SK-N-SH treated with all-trans-retinoic acid at 6 μM for 48 hours (cell line): ENCODE measurements around the gene MMEL1.

Experiments
- CREB5 ChIP-seq: fragments of 250-450 bp; sonication (Bioruptor Pico); IDR thresholded peaks from 2 replicates; pipeline ENCODE4 v1.5.1; 2020; ENCODE audit warnings: low read depth, mild to moderate bottlenecking, moderate library complexity
- ESRRG ChIP-seq: fragments of 250-450 bp; sonication (Bioruptor Pico); IDR thresholded peaks from 2 replicates; pipeline ENCODE4 v1.6.1; 2021; ENCODE audit warnings: mild to moderate bottlenecking
- ISL1 ChIP-seq: fragments of 250-450 bp; sonication (Bioruptor Pico); IDR thresholded peaks from 2 replicates; pipeline ENCODE4 v2.1.2; 2022; ENCODE audit warnings: mild to moderate bottlenecking, moderate library complexity
- OSR1 ChIP-seq: fragments of 250-450 bp; sonication (Bioruptor Pico); IDR thresholded peaks from 2 replicates; pipeline ENCODE4 v1.8.0; 2022; ENCODE audit warnings: moderate library complexity, mild to moderate bottlenecking, inconsistent platforms
- PATZ1 ChIP-seq: fragments of 250-450 bp; sonication (Bioruptor Pico); IDR thresholded peaks from 2 replicates; pipeline ENCODE4 v1.8.0; 2020; ENCODE audit warnings: mild to moderate bottlenecking, moderate library complexity, borderline replicate concordance
- PPARA ChIP-seq: fragments of 250-450 bp; sonication (Bioruptor Pico); IDR thresholded peaks from 2 replicates; pipeline ENCODE4 v1.5.0; 2020; ENCODE audit warnings: mild to moderate bottlenecking, borderline replicate concordance
- ZFP3 ChIP-seq: fragments of 250-450 bp; sonication (Bioruptor Pico); IDR thresholded peaks from 2 replicates; pipeline ENCODE4 v1.5.0; 2020; ENCODE audit warnings: mild to moderate bottlenecking, moderate library complexity
- ZFP30 ChIP-seq: fragments of 450-650 bp; formaldehyde crosslinking; IDR thresholded peaks from 2 replicates; pipeline ENCODE4 v1.5.0; 2022; ENCODE audit warnings: mild to moderate bottlenecking, moderate library complexity
- ZNF565 ChIP-seq: fragments of 450-650 bp; formaldehyde crosslinking; conservative IDR thresholded peaks from 2 replicates; pipeline ENCODE4 v1.5.0; 2020; ENCODE audit warnings: low read depth, mild to moderate bottlenecking, moderate library complexity
- ZNF70 ChIP-seq: fragments of 450-650 bp; formaldehyde crosslinking; IDR thresholded peaks from 2 replicates; pipeline ENCODE4 v1.5.0; 2020; ENCODE audit warnings: mild to moderate bottlenecking, moderate library complexity

- TF ChIP-seq PATZ1 (no peak), CREB5 (CRISPR knock-in tag) (no peak), ESRRG (CRISPR knock-in tag) (no peak), OSR1 (no peak), ZFP3 (CRISPR knock-in tag) (no peak), PPARA (CRISPR knock-in tag) (no peak), ZFP30 (CRISPR knock-in tag) (no peak), ZNF565 (no peak), ZNF70 (no peak), ISL1 (CRISPR knock-in tag) (no peak)
These were observed 25.1 kb downstream of the MMEL1 start for GRCh38 chr1:2607641-2608091.
